ENCODE results near the gene TPH1. TPM values are rescaled to one million over a fixed set of nuclear protein-coding genes. Genes with fewer than 3 reads are reported as not detected.
"Not testable (repeated sequence)": the region's sequence is repeated elsewhere in the genome, so short reads cannot be mapped to it uniquely, and the experiment has no call there.

TPH1 gene
- total RNA-seq, 1 experiment from 2014 or later, result 0.32 TPM

DNA sequence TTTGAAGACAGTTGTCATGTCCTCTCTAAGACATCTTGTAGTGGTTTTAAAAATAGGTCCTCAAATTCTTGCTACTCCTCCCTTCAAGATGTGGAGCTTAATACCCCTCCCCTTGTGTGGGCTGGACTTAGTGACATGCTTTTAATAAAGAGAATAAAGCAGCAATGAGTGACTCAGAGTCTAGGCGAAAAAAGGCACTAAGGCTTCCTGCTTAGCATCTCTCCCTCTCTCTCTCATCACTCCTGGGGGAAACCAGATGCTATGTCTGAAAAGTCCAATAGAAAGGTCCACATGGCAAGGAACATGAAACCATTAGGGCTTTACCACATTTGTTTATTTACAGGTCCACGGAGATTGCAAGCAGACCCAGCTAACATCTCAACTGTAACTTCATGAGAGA, 44.9 kb downstream of the TPH1 start:
- Mint-ChIP-seq H3K4me1 (ENCODE audit: low read depth, unreplicated experiment) (peaks cover 7% of the 10 kb centered on the region), H3K27me3 (ENCODE audit: insufficient read depth, unreplicated experiment) (no peaks in the 10 kb centered on the region), H3K9me3 (ENCODE audit: unreplicated experiment) (no peaks in the 10 kb centered on the region), H3K27ac (ENCODE audit: unreplicated experiment) (no peak overlapping the region), H3K4me3 (ENCODE audit: unreplicated experiment) (no peak overlapping the region), H3K36me3 (ENCODE audit: insufficient read depth, unreplicated experiment) (peaks cover 4% of the 10 kb centered on the region)
- TF ChIP-seq CTCF (IDR thresholded peaks at IDR 0.05; ENCODE audit: insufficient read depth in 1 of 2, low read depth in 1 of 2, low read length in 1 of 2, severe bottlenecking in 1 of 2, unreplicated experiment in 1 of 2), result no peak
- no peaks in the 10 kb centered on the region; the same call in 1 of the 2 replicates for H3K36me3 ChIP-seq (ENCODE audit: control insufficient read depth, insufficient read depth, low read length)
- H3K9me3 ChIP-seq, result no peaks in the 10 kb centered on the region
- intact Hi-C loops (cut with micrococcal nuclease; ENCODE audit: unreplicated experiment), result no loop called here
- ChIA-PET POLR2A (no interaction called here), CTCF (no interaction called here)
- no peaks in the 10 kb centered on the region for H3K4me1 ChIP-seq
- no peaks in the 10 kb centered on the region for H3K27me3 ChIP-seq (replicated peaks; ENCODE audit: control insufficient read depth, insufficient read depth, low read length)
- BruUV-seq (replicated peaks), result no TSS peak
- no peak overlapping the region for H3K4me3 ChIP-seq (ENCODE audit: low read depth, low read length)
- DNase-seq, result no peak

- no peak for TF ChIP-seq CTCF (IDR thresholded peaks at IDR 0.05; ENCODE audit: insufficient read depth in 1 of 2, low read depth in 1 of 2, low read length in 1 of 2, severe bottlenecking in 1 of 2, unreplicated experiment in 1 of 2)
- peaks cover 4% of the 10 kb centered on the region for H3K36me3 Mint-ChIP-seq (ENCODE audit: insufficient read depth, unreplicated experiment)
- H3K4me1 ChIP-seq, result no peaks in the 10 kb centered on the region
- no peaks in the 10 kb centered on the region for H3K9me3 Mint-ChIP-seq (ENCODE audit: unreplicated experiment)
- no peaks in the 10 kb centered on the region for H3K27me3 ChIP-seq (replicated peaks; ENCODE audit: control insufficient read depth, insufficient read depth, low read length)
- ChIA-PET CTCF (no interaction called here), POLR2A (no interaction called here)
- H3K4me1 Mint-ChIP-seq (ENCODE audit: low read depth, unreplicated experiment), result peaks cover 7% of the 10 kb centered on the region
- H3K4me3 ChIP-seq (ENCODE audit: low read depth, low read length), result no peak overlapping the region
- no peaks in the 10 kb centered on the region; the same call in 1 of the 2 replicates for H3K36me3 ChIP-seq (ENCODE audit: control insufficient read depth, insufficient read depth, low read length)
- intact Hi-C loops (cut with micrococcal nuclease; ENCODE audit: unreplicated experiment), result no loop called here
- H3K27ac Mint-ChIP-seq (ENCODE audit: unreplicated experiment), result no peak overlapping the region
- no TSS peak for BruUV-seq (replicated peaks)
- no peaks in the 10 kb centered on the region for H3K9me3 ChIP-seq
- no peak overlapping the region for H3K4me3 Mint-ChIP-seq (ENCODE audit: unreplicated experiment)
- H3K27me3 Mint-ChIP-seq (ENCODE audit: insufficient read depth, unreplicated experiment), result no peaks in the 10 kb centered on the region
- DNase-seq, result no peak
Measured at GRCh38 chr11:18000760-18001159, 45.3 kb downstream of the TPH1 start.

- H3K27ac Mint-ChIP-seq (ENCODE audit: unreplicated experiment); intact Hi-C loops (cut with micrococcal nuclease; ENCODE audit: unreplicated experiment); DNase-seq; H3K36me3 ChIP-seq (ENCODE audit: control insufficient read depth, insufficient read depth, low read length); POLR2A ChIA-PET; BruUV-seq (replicated peaks); H3K9me3 Mint-ChIP-seq (ENCODE audit: unreplicated experiment); H3K4me3 Mint-ChIP-seq (ENCODE audit: unreplicated experiment); H3K4me1 ChIP-seq; H3K36me3 Mint-ChIP-seq (ENCODE audit: insufficient read depth, unreplicated experiment); H3K27me3 ChIP-seq (replicated peaks; ENCODE audit: control insufficient read depth, insufficient read depth, low read length); CTCF ChIA-PET; H3K4me3 ChIP-seq (ENCODE audit: low read depth, low read length); H3K27me3 Mint-ChIP-seq (ENCODE audit: insufficient read depth, unreplicated experiment); H3K9me3 ChIP-seq; H3K4me1 Mint-ChIP-seq (ENCODE audit: low read depth, unreplicated experiment): not testable (repeated sequence)
Measured at GRCh38 chr11:18000128-18000527, 45.9 kb downstream of the TPH1 start.

Other genes starting within 250 kb of the TPH1 start
- 17.5 and 17.8 TPM in 2 replicates for gene SERGEF, start 33.2 kb downstream of the TPH1 start, total RNA-seq (2022)
- 38.9 and 43.1 TPM in 2 replicates for gene SAAL1, start 59.8 kb upstream of the TPH1 start, total RNA-seq (2022)
- gene MRGPRX3, start 86.3 kb upstream of the TPH1 start, total RNA-seq (2022), result not detected in 2 replicates
- gene MRGPRX4, start 126.6 kb upstream of the TPH1 start, total RNA-seq (2022), result not detected in 2 replicates
- not detected in 2 replicates for gene SAA4, start 190.5 kb upstream of the TPH1 start, total RNA-seq (2022)
- not detected in 2 replicates for gene SAA2, start 202.4 kb upstream of the TPH1 start, total RNA-seq (2022)
- not detected in 2 replicates for gene SAA1, start 220.0 kb upstream of the TPH1 start, total RNA-seq (2022)